Neutrophil (primary cell): ENCODE data around the gene ZNF324.
"Not testable (repeated sequence)": the region's sequence is repeated elsewhere in the genome, so short reads cannot be mapped to it uniquely, and the experiment has no call there.

Source experiments
- H3K27ac ChIP-seq: fragments of 200-600 bp; sonication (generic); 2 replicates; pipeline ENCODE4 v1.5.1; 2016; ENCODE audit warnings: mild to moderate bottlenecking, moderate library complexity
- H3K27me3 ChIP-seq: fragments of 200-600 bp; sonication (generic); 2 replicates; pipeline ENCODE4 v1.6.0; 2016; ENCODE audit warnings: mild to moderate bottlenecking
- H3K36me3 ChIP-seq: fragments of 200-600 bp; sonication (generic); 2 replicates; pipeline ENCODE4 v1.5.1; 2017
- H3K4me1 ChIP-seq, 2 experiments: fragments of 200-600 bp in 1 of 2; sonication (generic) in 1 of 2; 1 replicate in 1 of 2; 2 replicates in 1 of 2; pipeline versions ENCODE4 v1.5.1 to v1.6.1; 2013 to 2016; ENCODE audit warnings: low read depth in 1 of 2, low read length in 1 of 2, mild to moderate bottlenecking in 1 of 2, moderate library complexity in 1 of 2; ENCODE audit not compliant: control insufficient read depth in 1 of 2, insufficient read depth in 1 of 2
- H3K4me3 ChIP-seq, 2 experiments: fragments of 200-600 bp in 1 of 2; sonication (generic) in 1 of 2; 1 replicate in 1 of 2; 2 replicates in 1 of 2; pipeline ENCODE4 v1.5.1; 2013 to 2016; ENCODE audit warnings: low read depth in 1 of 2, low read length in 1 of 2, mild to moderate bottlenecking in 1 of 2, moderate library complexity in 1 of 2
- H3K9me3 ChIP-seq: fragments of 200-600 bp; sonication (generic); 2 replicates; pipeline ENCODE4 v1.5.1; 2016
- TF ChIP-seq, protein P1 (sequence below): fragments of 200-600 bp; sonication (generic); IDR thresholded peaks from 2 replicates; pipeline ENCODE4 v1.5.1; 2016; ENCODE audit warnings: antibody characterized with exemption

Gene ZNF324

DNA sequence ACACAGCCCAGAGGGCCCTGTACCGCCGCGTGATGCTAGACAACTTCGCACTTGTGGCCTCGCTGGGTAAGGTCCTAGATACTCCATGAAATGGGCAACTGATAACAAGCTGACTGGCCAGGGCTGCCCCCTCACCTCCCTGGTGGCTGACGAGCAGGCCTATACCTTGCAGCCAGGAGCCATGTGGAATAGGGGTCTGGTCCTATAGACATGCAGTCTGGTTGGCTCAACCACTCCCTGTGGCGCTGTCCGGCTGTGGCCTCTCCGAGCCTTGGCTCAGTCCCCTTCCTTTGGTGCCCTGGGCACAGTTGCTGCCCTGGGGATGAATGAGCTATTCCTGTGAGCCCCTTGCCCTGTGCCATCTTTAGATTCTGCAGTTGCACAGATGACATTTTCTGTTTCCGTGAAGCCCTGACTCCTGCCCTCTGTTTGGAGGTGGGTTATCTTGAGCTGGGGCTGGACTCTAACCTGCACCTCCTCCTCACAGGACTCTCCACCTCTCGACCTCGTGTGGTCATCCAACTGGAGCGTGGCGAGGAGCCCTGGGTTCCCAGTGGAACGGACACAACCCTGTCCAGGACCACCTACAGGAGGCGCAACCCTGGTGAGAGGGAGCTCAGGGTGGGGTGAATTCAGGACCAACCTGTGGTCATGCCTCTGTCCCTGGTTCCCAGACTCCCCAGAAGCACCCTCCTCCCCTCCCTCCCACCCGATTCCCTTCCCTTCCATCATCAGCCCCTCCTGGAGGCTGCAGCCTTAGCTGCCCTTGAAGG, 2.5 kb downstream of the ZNF324 start:
- Histone ChIP-seq H3K9me3 (no peaks in the 10 kb centered on the region), H3K4me1 (peaks cover 12 to 18% of the 10 kb centered on the region in 2 experiments), H3K27ac (no peak overlapping the region), H3K27me3 (peaks cover 11% of the 10 kb centered on the region), H3K4me3 (no peak overlapping the region), H3K36me3 (peaks cover 45% of the 10 kb centered on the region)
- TF ChIP-seq, protein P1, sequence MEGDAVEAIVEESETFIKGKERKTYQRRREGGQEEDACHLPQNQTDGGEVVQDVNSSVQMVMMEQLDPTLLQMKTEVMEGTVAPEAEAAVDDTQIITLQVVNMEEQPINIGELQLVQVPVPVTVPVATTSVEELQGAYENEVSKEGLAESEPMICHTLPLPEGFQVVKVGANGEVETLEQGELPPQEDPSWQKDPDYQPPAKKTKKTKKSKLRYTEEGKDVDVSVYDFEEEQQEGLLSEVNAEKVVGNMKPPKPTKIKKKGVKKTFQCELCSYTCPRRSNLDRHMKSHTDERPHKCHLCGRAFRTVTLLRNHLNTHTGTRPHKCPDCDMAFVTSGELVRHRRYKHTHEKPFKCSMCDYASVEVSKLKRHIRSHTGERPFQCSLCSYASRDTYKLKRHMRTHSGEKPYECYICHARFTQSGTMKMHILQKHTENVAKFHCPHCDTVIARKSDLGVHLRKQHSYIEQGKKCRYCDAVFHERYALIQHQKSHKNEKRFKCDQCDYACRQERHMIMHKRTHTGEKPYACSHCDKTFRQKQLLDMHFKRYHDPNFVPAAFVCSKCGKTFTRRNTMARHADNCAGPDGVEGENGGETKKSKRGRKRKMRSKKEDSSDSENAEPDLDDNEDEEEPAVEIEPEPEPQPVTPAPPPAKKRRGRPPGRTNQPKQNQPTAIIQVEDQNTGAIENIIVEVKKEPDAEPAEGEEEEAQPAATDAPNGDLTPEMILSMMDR, result no peak

DNA sequence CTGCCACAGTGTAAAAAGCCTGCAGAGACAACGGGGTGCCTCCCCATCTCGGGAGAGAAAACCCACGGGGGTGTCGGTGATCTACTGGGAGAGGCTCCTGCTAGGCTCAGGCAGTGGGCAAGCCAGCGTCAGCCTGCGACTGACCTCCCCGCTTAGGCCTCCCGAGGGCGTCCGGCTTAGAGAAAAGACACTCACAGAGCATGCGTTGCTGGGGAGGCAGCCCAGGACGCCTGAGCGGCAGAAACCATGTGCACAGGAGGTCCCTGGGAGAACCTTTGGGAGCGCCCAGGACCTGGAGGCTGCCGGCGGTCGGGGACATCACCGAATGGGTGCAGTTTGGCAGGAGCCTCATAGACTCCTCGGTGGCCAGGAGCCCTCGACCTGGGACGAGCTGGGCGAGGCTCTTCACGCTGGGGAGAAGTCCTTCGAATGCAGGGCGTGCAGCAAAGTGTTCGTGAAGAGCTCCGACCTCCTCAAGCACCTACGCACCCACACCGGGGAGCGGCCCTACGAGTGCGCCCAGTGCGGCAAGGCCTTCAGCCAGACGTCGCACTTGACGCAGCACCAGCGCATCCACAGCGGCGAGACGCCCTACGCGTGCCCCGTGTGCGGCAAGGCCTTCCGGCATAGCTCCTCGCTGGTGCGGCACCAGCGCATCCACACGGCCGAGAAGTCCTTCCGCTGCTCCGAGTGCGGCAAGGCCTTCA, 4.1 kb downstream of the ZNF324 start:
- not testable (repeated sequence) for H3K4me3 ChIP-seq, H3K27ac ChIP-seq, H3K27me3 ChIP-seq, H3K9me3 ChIP-seq
- peaks cover 45% of the 10 kb centered on the region for H3K36me3 ChIP-seq
- peaks cover 19 to 25% of the 10 kb centered on the region in 2 experiments for H3K4me1 ChIP-seq

DNA sequence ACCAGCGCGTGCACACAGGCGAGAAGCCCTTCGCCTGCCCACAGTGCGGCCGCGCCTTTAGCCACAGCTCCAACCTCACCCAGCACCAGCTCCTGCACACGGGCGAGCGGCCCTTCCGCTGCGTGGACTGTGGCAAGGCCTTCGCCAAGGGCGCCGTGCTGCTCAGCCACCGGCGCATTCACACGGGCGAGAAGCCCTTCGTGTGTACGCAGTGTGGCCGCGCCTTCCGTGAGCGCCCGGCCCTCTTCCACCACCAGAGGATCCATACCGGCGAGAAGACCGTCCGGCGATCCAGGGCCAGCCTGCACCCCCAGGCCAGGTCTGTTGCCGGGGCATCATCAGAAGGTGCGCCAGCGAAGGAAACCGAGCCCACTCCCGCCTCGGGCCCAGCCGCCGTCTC, 4.9 kb downstream of the ZNF324 start:
- H3K36me3 ChIP-seq, result peaks cover 45% of the 10 kb centered on the region
- no peak overlapping the region for H3K4me3 ChIP-seq
- no peak overlapping the region for H3K27ac ChIP-seq
- H3K4me1 ChIP-seq, result peaks cover 20 to 25% of the 10 kb centered on the region in 2 experiments
- H3K27me3 ChIP-seq, result no peaks in the 10 kb centered on the region
- TF ChIP-seq, protein P1, result no peak
- H3K9me3 ChIP-seq, result no peaks in the 10 kb centered on the region

DNA sequence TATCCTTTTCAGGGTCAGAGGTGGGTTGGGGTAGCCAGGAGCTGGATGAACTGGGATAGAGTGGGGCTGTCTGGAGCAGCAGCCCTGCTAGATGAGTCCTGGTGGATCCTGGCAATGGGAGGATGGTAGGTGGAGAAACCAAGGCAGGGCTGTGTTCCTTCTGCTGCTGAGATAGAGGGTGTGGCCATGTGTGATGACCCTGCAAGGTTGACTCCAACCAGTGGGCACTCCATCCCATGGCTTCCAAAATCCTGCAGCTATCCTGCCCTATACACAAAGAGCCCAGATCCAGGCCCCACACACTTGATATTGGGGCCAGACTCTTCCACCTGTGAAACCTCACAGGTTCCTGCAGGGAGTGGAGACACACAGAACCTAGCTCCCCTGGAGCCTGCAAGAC, 6.9 kb downstream of the ZNF324 start:
- no peak overlapping the region for H3K4me3 ChIP-seq
- H3K4me1 ChIP-seq, result peaks cover 14 to 15% of the 10 kb centered on the region in 2 experiments
- peaks cover 45% of the 10 kb centered on the region for H3K36me3 ChIP-seq
- no peaks in the 10 kb centered on the region for H3K27me3 ChIP-seq
- no peaks in the 10 kb centered on the region for H3K9me3 ChIP-seq
- TF ChIP-seq, protein P1, result no peak
- H3K27ac ChIP-seq, result no peak overlapping the region

DNA sequence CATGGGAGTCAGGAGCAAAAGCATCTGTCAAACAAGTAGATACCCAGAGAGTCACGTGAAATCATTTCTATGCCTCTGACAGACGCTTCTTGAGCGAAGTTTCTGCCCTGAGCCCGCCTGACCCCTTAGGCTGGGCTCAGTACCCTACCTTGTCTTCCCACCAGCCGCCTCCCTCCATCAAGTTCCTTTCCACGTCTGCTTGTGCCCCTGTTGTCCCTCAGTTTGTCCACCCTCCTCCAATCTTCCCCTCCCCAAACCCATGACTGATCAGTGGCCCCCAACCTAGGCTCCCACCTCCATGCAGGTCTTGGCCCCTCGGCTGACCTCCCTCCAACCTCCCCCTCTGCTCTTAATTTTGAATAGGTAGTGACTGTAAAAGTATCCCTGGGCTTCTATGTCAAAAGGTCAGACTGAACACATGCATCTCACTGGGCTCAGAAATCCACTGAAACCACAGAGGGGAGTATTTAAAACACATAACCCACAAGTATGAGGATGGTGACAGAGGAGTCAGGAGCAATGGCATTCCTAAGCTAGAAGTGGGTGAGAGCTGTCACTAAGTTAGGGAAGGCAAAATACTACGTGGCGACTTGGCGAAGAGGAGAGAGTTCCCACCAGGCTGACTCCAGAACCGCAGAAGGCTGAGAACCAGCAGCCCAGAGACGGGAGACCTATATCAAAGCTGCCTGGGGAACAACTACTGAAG, 7.6 kb downstream of the ZNF324 start:
- Histone ChIP-seq H3K36me3 (peaks cover 44% of the 10 kb centered on the region), H3K27ac (no peak overlapping the region), H3K4me3 (no peak overlapping the region), H3K9me3 (no peaks in the 10 kb centered on the region), H3K4me1 (peaks cover 14 to 15% of the 10 kb centered on the region in 2 experiments), H3K27me3 (no peaks in the 10 kb centered on the region)
- TF ChIP-seq, protein P1, result no peak
